HG03280 (cell line): ENCODE data around the gene MOK.
"Not testable (repeated sequence)": the region's sequence is repeated elsewhere in the genome, so short reads cannot be mapped to it uniquely, and the experiment has no call there.

Source experiments
- ATAC-seq: cut with Tn5 transposase; IDR thresholded peaks from one replicate; pipeline ENCODE4 v1.9.1; 2021; ENCODE audit warnings: mild to moderate bottlenecking, moderate library complexity; ENCODE audit not compliant: unreplicated experiment

The MOK gene

GRCh38 chr14:102304611-102305506 is at the start of gene MOK:
Gene MOK (minus strand): TSS chr14:102305164. CDS start chr14:102304968, 196 bp downstream.
- peak; percentile 96 for ATAC-seq

GRCh38 chr14:102353126-102353619 is 48.2 kb upstream of the MOK start:
- no peak for ATAC-seq

- ATAC-seq: no peak
Observed at GRCh38 chr14:102352213-102352612, 47.2 kb upstream of the MOK start.

- not testable (repeated sequence) for ATAC-seq
Observed at GRCh38 chr14:102351593-102351992, 46.6 kb upstream of the MOK start.

- ATAC-seq: no peak
Observed at GRCh38 chr14:102351023-102351422, 46.1 kb upstream of the MOK start.

- no peak for ATAC-seq
Observed at GRCh38 chr14:102348376-102348775, 43.4 kb upstream of the MOK start.

- ATAC-seq: no peak
Observed at GRCh38 chr14:102346645-102347044, 41.7 kb upstream of the MOK start.

GRCh38 chr14:102345232-102345631 is 40.3 kb upstream of the MOK start:
- no peak for ATAC-seq

- no peak for ATAC-seq
Observed at GRCh38 chr14:102344485-102344884, 39.5 kb upstream of the MOK start.

GRCh38 chr14:102344084-102344483 is 39.1 kb upstream of the MOK start:
- ATAC-seq: no peak

GRCh38 chr14:102342238-102342637 is 37.3 kb upstream of the MOK start:
- no peak for ATAC-seq

- ATAC-seq: no peak
Observed at GRCh38 chr14:102341566-102341965, 36.6 kb upstream of the MOK start.

GRCh38 chr14:102338724-102339123 is 33.8 kb upstream of the MOK start:
- no peak for ATAC-seq

GRCh38 chr14:102335163-102335562 is 30.2 kb upstream of the MOK start:
- no peak for ATAC-seq

GRCh38 chr14:102333795-102334705 is 29.1 kb upstream of the MOK start:
- no peak for ATAC-seq

GRCh38 chr14:102333390-102333789 is 28.4 kb upstream of the MOK start:
- no peak for ATAC-seq

GRCh38 chr14:102330806-102331205 is 25.8 kb upstream of the MOK start:
- no peak for ATAC-seq

GRCh38 chr14:102329381-102329780 is 24.4 kb upstream of the MOK start:
- not testable (repeated sequence) for ATAC-seq

GRCh38 chr14:102326583-102326982 is 21.6 kb upstream of the MOK start:
- ATAC-seq: no peak

- no peak for ATAC-seq
Observed at GRCh38 chr14:102325791-102326345, 20.9 kb upstream of the MOK start.

- ATAC-seq: no peak
Observed at GRCh38 chr14:102323102-102323501, 18.1 kb upstream of the MOK start.
